ENCODE results near the gene ROR2.

GRCh38 chr9:91784673-91785446 is 165.2 kb downstream of the ROR2 start:
- TF ChIP-seq TAF1 (IDR thresholded peaks at IDR 0.05; ENCODE audit: borderline replicate concordance, insufficient read depth, low read length) (no peak), POLR2AphosphoS5 (IDR thresholded peaks at IDR 0.05; ENCODE audit: low read depth, low read length) (no peak), SIN3A (IDR thresholded peaks at IDR 0.05; ENCODE audit: borderline replicate concordance, insufficient read depth, low read length) (no peak)
